D341Med (cell line): ENCODE measurements around the gene ITGAE.

Experiments
- DNase-seq: peaks from one replicate; pipeline ENCODE4 v3.0.0; 2012; ENCODE audit warnings: low spot score

The ITGAE gene

DNA sequence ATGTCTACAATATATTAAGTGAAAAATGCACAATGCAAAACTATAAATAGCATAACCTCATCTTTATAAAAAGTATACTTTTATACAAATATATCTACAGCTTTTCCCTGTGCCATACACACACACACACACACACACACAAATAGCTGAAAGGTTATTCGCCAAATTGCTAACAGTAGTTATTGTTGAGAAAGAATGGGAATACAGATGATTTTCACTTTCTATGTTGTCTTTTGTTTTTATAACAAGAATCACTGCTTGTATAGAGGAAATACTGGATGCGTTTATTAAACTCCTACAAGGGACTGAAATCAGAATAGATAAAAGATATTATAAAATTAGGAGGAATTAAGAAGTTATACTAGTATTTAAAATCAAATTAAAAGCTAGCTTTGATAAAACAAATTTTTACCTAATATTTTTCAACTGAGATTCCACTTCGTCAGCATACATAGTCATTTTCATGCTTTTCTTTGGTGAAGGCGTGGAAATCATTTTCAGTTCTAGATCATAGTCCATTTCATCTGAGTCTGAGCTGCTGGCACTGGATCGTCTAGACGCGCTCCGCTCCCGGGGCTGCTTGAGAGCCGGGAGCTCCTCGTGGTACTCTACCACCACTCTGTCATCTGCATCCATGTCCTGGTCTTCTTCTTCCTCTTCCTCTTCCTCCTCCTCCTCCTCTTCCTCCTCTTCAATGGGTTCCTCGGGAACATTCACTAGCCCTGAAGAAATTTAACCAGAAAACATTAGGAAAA lies 17.0 kb upstream of the ITGAE start:
- no peak for DNase-seq

DNA sequence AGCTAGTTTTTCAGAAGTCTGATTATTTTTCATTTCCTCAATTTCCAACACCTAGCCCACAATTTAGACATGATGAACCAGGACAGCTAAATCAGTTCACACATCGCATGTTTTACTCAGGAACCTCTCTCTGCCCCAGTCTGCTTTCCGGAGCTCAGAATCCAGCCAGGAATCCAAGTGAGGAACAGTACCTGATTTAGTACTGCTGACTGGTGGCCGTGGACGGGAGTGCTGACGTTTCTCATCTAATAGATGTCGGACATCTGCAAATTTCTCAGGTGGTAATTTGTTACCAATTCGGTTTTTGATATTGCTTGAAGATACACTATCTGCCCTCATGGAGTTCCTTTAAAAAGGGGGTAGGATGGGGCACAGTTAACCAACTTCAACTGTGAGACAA lies 14.9 kb upstream of the ITGAE start:
- no peak for DNase-seq

DNA sequence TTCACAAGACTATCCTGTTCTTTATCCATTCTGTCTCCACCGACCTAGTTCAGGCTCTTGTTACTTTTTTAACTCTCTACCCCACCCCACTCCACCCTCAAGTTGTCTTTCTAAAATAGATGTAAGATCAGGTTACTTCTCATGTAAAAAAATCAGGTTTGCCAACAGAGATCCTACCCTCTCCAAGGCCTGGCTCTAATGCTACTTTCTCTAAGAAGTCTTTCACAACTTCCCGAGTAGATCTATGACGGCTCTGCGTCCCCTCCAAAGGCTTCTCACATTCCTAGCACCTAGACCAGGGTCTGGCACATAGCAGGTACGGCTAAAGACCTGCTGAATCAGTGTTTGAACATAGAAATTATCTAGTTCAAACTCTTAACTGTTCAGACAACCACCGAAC lies 14.1 kb upstream of the ITGAE start:
- no peak for DNase-seq

DNA sequence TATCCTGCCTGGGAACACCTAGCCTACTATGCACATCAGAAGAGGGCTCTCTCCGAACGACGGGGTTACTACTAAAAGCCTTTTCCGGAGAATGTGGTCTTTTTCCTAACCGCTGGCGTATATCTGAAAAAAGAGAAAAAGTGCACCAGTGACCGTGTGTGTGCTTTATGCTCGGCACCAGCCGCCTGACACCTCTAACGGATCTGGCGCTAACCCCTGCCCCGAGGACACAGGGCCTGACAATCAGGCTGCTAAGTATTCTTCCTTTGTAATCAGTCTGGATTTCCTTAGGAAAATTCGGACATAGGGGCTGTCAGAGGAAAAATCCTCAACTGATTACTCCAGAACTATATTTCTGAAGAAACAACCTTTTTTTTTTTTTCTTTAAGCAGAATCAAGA lies 13.4 kb upstream of the ITGAE start:
- DNase-seq = no peak

DNA sequence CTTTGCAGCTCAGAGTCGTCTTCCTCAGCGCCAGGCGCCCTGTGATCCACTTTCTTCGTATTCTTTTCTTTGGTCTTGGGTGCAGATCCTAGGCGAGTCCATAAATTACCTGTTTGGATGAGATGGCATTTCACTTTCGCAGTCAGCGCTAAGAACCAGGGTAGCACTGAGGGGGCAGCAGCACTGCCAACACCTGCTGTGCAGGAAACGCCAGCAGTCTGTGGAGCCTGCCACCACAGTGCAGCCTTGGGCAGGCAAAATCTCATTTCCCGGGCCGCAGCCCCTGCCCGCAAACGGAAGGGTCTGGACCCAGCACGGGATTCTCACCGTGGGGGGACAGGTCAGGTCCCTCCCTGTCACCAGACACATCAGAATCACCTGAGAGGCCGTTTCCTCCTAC lies 12.2 kb upstream of the ITGAE start:
- DNase-seq = no peak

DNA sequence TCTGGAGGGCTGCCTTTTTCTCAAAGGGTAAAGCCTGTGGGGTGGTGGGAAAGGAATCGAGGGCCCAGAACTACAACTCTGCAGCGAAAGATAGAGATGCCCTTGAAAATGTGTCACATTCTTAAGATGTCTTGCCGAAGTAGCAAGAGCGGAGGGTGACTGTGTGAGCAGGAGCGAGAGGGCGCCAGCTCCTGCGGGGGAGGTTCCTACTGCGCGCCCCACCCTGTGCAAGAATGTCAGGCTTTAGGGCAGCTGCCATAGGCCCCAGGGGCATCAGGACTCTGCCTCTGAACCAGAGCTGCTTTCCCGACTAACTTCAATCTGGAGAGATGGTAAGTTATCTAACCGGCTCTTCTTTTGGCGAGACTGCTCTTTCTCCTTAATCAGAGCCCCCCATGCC lies 11.8 kb upstream of the ITGAE start:
- no peak for DNase-seq

DNA sequence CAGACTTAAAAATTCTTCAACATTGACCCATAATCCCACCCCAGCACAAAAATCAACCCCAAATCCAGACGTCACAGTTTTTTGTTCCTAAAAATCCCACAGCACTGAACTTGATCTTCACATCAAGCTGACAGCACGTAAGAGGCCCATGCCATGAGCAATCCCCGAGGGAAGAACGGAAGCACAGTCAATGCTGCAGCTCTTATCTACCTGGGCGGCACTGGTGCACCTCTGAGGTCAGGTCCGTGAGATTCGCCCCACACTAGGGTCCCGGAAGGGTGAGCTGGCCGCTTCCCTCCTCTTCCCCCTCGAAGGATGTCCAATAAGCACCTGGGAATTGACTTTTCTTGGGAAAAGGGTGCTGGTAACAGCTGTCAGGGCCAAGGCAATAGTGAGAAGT lies 11.3 kb upstream of the ITGAE start:
- no peak for DNase-seq

DNA sequence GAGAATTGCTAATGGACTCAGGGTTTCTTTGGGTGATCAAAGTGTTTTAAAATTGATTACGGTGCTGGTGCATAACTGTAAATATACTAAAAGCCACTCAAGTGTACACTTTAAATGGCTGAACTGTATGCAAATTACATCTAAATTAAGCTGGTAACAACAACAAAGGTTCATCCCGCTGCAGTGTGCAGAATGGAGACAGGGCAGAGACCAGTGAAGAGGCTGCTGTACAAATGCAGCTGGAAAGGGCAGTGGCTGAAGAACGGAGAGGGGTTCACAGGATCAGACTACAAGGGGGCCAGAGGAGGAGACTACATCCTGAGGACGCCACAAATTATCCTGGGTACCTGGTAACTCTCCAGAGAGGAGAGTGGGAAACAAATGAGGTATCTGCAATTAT lies 9.0 kb upstream of the ITGAE start:
- DNase-seq = no peak

DNA sequence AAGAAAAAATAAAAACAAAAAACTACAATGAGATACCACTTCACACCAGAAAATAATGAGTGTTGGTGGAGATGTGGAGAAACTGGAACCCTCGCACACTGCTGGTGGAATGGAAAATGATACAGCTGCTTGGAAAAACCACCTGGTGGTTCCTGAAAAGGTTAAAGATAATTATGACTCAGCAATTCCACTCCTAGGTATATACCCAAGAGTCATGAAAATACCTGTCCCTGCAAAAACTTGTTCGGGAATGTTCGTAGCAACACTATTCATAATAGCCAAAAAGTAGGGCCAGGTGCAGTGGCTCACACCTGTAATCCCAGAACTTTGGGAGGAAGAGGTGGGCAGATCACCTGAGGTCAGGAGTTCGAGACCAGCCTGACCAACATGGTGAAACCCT lies 8.1 kb upstream of the ITGAE start:
- no peak for DNase-seq

DNA sequence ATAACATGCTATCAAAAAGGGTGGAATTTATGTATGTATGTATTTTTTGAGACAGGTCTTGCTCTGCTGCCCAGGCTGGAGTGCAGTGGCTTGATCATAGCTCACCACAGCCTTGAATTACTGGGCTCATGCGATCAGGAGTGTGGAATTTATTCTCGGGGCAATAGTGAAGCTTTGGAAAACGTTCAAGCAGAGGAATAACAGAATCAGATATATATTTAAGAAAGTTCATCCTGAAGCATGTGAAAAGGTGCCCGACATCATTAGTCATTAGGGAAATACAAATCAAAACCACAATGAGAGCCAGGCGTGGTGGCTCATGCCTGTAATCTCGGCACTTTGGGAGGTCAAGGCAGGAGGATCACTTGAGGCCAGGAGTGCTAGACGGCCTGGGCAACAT lies 7.7 kb upstream of the ITGAE start:
- no peak for DNase-seq

DNA sequence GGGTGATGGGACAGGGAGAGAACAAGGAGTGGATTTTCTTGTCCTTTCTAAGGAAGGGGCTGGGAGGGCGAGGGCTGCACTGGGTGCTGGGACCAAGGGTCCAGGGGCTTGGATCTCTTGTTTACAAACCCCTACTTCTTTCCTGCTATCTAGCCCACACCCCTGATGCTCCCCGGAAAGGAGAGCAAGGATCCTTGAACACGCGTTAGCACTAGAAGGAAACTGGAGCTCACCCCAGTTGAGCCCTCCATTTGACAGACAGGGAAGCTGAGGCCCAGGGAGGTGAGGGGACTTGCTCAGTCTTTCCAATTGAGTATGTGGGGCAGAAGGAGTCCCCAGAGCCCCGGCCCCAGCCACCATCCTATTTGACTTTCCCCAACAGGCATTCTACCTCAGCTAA lies 4.6 kb upstream of the ITGAE start:
- no peak for DNase-seq

DNA sequence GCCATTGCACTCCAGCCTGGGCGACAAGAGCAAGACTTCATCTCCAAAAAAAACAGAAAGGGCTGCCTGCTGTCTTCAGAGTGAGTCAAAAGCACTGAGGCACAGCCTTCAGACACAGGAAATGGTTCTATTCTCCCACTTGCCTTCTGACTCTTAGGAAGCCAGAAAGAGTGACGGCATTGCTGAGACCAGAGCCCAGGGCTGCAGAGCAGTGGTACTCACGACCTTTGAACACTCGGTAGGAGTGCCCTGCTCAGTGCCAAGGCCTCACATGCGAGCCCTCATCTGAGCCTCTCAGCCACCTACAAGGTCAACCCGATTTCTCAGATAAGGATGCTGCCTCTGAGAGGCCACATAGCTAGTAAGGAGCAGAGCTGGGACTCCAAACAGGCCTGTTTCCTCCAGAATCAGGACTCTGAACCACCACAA lies 3.5 kb upstream of the ITGAE start:
- no peak for DNase-seq

DNA sequence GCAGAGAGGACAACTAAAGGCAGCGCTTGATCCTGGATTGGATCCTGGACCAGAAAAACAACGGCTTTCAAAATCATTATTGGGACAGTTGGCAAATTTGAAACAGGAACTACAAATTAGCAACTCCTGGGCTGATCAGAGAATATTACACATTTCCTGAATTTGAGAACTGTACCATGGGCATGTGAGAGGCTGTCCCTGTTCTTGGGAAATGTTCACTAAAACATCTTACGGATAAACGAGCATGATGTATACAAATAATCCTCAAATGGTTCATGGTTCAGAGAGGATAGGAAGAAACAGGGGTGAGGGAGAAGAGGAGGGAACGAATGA lies 2.3 kb upstream of the ITGAE start:
- DNase-seq = no peak

DNA sequence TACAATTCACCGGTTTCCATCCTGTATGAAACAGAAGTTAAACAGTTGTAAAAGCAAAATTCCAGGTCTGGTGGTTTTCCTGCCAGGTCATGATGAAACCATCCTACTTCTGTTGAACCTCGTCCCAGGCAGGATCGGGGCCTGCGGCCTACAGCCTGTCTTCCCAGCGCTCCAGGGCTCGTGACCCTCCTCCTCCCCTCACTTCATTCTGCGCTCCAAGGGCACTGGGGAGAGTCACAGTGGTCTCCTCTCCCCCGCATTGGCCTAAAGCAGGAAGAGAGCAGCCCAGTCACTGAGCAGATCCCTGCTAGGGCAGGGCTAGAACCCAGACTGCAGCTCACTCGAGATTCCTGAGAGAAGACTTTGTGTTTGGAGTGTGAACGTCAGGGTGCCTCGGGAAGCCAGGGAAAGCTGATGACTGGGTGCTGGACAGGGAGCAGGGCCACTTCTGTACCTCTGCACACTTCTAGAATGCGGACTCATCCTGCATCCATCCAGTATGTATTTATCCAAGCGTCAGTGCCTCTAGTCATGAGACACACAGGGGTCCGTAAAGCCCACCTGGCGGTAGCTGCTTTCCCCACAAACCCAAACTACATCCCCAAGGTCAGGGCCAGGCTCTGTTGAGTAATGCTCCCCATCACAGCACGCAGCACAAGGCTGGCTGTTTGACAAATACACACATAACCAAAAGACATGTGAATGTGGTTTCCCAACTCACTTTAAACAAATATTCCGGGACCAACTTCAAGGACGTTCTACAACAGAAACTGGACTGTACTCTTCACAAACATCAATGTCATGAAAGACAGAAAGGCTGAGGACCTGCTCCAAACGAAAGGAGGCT lies 1.7 kb upstream of the ITGAE start:
- DNase-seq = no peak

DNA sequence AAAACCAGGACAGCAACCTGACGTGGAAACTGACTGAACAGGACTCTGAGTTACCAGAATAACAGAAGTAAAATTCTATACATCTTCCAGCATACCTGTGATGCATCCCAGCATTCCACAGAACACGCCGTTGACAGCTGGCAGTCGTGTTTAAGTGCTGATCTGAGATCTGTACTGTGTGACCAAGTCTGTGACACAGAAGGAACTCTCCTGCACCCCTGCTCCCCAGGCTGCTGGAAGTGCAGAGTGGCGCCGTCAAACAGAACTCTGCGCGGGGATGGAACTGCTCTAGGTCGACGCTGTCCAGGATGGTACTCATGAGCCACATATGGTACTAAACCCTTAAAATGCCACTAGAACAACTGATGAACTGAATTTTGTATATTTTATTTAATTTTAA lies 804 bp upstream of the ITGAE start:
- DNase-seq = no peak

DNA sequence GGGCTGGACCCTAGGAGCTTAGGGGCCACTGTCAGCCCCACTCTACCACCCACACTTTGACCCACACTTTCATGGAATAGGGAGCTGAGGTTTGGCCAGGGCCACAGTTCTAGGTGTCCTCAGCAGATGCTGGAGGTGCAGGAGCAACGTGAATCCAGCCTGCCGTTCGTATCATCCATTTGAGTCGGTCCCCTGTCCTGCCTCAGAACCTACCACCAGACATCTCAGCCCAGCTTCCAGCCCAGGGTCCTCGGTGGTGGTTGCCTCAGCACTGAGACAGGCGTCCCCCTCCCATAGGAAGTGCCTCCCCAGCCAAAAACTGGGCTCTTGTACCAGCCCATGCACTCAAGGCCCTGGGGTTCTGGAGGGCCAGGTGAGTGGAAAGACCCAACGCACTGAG lies 359 bp upstream of the ITGAE start:
- DNase-seq = no peak

DNA sequence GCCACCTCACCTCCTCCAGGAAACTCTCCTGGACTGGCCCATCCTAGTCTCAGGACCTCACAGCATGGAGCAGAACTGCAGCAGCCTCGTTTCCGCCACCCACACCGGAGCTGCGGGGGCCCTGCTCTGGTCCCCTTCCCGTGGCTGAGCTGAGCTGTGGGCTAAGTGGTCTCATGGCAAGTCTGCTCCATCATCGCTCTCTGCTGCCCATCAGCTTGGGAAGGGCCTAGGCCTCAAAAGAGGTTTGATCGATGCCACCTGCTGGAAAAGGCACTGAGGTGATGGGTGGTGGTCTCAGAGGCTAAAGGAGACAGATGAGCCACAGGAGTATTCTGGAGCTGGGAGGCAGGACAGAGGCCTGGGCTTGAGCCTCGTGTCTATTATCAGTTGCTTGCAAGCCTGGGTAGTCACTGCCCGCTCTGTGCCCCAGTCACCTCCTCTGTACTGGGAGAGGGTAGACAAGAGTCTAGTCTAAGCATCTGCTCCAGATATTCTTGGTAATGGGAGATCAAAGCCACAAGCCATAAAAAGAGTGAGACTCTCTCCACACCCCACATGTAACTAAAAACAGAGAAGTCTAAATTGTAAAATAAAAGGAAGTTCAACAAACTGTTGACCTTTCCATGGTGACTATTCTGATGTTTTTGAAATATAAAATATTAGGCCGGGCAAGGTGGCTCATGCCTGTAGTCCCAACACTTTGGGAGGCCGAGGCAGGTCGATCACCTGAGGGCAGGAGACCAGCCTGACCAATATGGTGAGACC lies 1.6 kb downstream of the ITGAE start:
- no peak for DNase-seq

DNA sequence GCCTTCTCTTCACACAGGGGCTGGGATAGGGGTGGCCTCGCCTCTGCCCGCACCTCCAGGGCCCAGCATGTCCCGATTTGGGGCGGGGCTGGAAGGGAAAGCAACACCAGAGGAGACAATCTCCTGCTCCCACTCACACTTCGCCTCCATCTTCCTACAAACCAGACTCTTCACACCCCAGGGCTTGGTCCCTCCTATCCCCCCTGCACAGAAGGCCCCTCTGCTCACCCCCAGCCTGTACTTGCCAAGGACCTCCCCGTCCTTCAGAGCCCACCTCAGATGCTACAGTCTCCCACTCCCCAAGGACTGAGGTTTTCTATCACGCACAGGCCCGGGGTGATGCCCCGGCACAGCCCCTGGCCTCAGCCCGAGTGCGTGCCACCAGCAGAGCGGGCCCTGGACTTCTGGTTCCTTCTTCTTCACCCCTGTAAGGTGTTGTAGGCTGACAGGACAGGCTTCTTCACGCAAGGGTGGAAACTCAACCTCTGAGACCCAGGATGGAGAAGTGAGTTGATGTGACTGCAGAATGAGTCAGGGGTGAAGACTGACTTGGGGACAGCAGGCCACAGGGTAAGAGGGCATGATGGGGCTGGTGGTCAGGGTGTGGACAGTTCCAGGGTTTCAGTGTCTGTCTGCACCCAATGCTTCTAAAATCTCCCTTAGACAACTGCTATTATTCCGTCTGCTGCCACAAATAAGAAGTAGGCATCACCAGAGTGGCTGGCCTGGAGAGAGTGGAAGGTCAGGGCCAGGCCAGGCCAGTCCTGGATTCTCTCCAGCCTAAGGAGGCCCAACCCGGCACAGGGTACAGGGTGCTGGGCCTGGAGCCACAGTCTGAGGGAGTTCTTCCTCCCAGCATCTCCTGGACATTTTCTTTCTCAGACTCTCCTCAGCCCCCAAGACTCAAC lies 2.5 kb downstream of the ITGAE start:
- no peak for DNase-seq

DNA sequence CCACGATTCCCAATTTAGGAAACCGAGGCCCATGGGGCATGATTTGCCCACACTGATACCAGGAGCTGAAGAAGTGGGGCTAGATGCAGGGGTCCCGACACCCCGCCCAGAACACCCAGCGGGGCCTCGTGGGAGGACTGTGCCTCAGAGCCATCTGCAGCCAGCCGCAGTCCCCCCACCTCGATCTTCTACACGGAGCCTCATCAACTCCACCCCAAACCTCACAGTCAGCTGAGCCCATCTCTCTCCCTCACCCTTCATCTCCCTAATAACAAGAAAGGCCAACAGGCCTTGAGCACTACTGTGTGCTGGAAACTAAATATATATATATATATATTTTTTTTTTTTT lies 4.2 kb downstream of the ITGAE start:
- no peak for DNase-seq

DNA sequence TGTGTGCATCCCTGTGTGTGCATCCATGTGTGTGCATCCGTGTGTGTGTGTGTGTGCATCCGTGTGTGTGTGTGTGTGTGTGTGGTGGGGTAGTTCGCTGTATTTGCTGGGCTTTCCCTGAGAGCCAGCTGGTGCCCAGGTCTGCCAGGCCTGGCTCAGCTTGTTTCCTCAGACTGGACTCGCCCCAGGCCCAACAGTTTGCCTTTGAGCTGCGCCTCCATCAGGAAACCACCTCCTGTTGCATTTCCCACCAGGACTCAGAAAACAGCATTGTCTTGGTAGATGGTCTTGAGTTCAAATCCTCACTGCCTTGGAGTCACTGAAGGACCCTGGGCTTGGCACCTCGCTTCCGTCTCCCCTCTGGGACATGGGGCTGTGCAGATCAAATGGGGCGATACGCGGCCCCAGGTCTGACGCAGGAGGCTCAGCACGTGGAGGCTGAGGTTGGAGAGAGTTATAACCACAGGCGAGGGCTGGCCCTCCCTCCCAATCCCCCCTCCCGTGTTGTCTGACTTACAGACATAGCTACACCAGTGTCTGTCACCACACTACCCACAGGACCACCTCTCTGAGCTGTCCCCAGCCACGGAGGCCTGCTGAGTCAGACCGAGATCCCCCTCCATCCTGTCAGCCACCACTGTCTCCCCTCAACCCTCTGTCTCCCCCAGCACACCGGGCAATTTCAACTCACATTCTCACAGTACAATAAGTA lies 4.7 kb downstream of the ITGAE start:
- no peak for DNase-seq

DNA sequence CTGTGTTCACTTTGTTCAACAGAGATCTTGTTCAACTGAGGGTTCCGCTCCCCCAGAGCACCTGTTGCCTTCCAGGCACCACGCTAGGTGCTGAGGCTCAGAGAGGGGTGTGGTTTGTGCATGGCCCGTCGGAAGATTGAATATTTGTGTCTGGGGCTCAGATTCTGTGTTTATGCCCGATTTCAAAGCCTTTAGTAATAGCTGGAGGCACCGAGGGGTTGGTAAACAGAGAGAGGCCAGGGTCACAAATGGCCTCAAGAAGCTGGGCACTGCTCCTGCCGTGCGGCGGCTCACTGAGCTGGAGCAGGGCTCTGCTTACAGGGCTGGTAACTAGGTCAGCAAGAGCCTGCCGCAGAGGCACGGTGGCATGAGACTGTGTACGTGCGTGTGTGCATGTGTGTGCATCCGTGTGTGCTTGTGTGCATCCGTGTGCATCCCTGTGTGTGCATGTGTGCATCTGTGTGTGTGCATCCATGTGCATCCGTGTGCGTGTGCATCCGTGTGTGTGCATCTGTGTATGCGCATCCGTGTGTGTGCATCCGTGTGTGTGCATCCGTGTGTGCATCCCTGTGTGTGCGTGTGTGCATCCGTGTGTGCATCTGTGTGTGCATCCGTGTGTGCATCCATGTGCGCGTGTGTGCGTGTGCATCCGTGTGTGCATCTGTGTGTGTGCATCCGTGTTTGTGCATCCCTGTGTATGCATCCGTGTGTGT lies 5.4 kb downstream of the ITGAE start:
- no peak for DNase-seq
